DND-41 (cell line): Measurements from ENCODE around the gene SCNN1A.
A peak's percentile ranks its signal among the peaks of the same experiment; 100 is the strongest.

Experiments
- ATAC-seq: fragments of 200-7000 bp; cut with Tn5 transposase; 3 replicates; pipeline ENCODE4 v1.9.1; 2021; ENCODE audit warnings: low read depth; ENCODE audit not compliant: insufficient read depth
- DNase-seq: peaks from one replicate; pipeline ENCODE4 v3.0.0-alpha.2; 2020
- H2AFZ ChIP-seq: 2 replicates; pipeline ENCODE4 v1.6.0; 2012; ENCODE audit warnings: low read depth, low read length
- H3K27ac ChIP-seq: 2 replicates; pipeline ENCODE4 v1.5.1; 2012; ENCODE audit warnings: low read length, inconsistent platforms
- H3K27me3 ChIP-seq: fragments of 200-600 bp; sonication (generic); 2 replicates; pipeline ENCODE4 v1.6.0; 2012; ENCODE audit warnings: low read length, mild to moderate bottlenecking, inconsistent platforms; ENCODE audit not compliant: insufficient read depth, poor library complexity
- H3K36me3 ChIP-seq: 2 replicates; pipeline ENCODE4 v1.5.1; 2012; ENCODE audit warnings: low read length, inconsistent platforms; ENCODE audit not compliant: insufficient read depth
- H3K4me1 ChIP-seq: 2 replicates; pipeline ENCODE4 v1.5.1; 2012; ENCODE audit warnings: mild to moderate bottlenecking, low read length; ENCODE audit not compliant: insufficient read depth
- H3K4me2 ChIP-seq: 2 replicates; pipeline ENCODE4 v1.6.0; 2012; ENCODE audit warnings: mild to moderate bottlenecking, moderate library complexity, low read length, inconsistent platforms; ENCODE audit not compliant: insufficient read depth
- H3K4me3 ChIP-seq, 2 experiments: fragments of 200-600 bp in 1 of 2; shearing (Covaris generic) in 1 of 2; 2 replicates each; pipeline ENCODE4 v1.5.1; 2012 to 2016; ENCODE audit warnings: inconsistent platforms in 2 of 2, low read length in 2 of 2, mild to moderate bottlenecking in 2 of 2, low read depth in 1 of 2, moderate library complexity in 1 of 2
- H3K79me2 ChIP-seq: 2 replicates; pipeline ENCODE4 v1.6.0; 2012; ENCODE audit warnings: low read length, inconsistent platforms; ENCODE audit not compliant: insufficient read depth
- H3K9ac ChIP-seq: 2 replicates; pipeline ENCODE4 v1.6.0; 2012; ENCODE audit warnings: low read depth, mild to moderate bottlenecking, inconsistent platforms, low read length, moderate library complexity
- H3K9me3 ChIP-seq: 2 replicates; pipeline ENCODE4 v1.5.1; 2012; ENCODE audit warnings: low read length, moderate library complexity, mild to moderate bottlenecking, inconsistent platforms; ENCODE audit not compliant: insufficient read depth, severe bottlenecking
- H4K20me1 ChIP-seq: 2 replicates; pipeline ENCODE4 v1.6.0; 2012; ENCODE audit warnings: low read length; ENCODE audit not compliant: insufficient read depth
- CTCF ChIP-seq: IDR thresholded peaks from 2 replicates; pipeline ENCODE4 v1.5.1; 2012; ENCODE audit warnings: borderline replicate concordance, low read length, moderate library complexity, mild to moderate bottlenecking; ENCODE audit not compliant: poor library complexity, severe bottlenecking; ENCODE audit errors: extremely low read depth
- EZH2 ChIP-seq: IDR thresholded peaks from 3 replicates; pipeline ENCODE4 v1.6.1; 2012; ENCODE audit warnings: borderline replicate concordance, low read depth, mild to moderate bottlenecking, moderate library complexity, low read length, inconsistent platforms; ENCODE audit not compliant: severe bottlenecking

The SCNN1A gene

GRCh38 chr12:6361834-6362233 is 13.5 kb downstream of the SCNN1A start:
- DNase-seq (no peak), ATAC-seq (no peak)
- H4K20me1 ChIP-seq = no peaks in the 10 kb centered on the region
- no peaks in the 10 kb centered on the region for H3K9me3 ChIP-seq
- H3K36me3 ChIP-seq = no peaks in the 10 kb centered on the region
- H3K27me3 ChIP-seq = no peaks in the 10 kb centered on the region
- TF ChIP-seq CTCF (no peak), EZH2 (no peak)
- no peak overlapping the region for H2AFZ ChIP-seq
- no peak overlapping the region for H3K4me3 ChIP-seq
- H3K9ac ChIP-seq = no peak overlapping the region
- no peak overlapping the region for H3K27ac ChIP-seq
- H3K4me1 ChIP-seq = no peaks in the 10 kb centered on the region
- no peak overlapping the region for H3K4me2 ChIP-seq
- H3K79me2 ChIP-seq = no peaks in the 10 kb centered on the region

DNA sequence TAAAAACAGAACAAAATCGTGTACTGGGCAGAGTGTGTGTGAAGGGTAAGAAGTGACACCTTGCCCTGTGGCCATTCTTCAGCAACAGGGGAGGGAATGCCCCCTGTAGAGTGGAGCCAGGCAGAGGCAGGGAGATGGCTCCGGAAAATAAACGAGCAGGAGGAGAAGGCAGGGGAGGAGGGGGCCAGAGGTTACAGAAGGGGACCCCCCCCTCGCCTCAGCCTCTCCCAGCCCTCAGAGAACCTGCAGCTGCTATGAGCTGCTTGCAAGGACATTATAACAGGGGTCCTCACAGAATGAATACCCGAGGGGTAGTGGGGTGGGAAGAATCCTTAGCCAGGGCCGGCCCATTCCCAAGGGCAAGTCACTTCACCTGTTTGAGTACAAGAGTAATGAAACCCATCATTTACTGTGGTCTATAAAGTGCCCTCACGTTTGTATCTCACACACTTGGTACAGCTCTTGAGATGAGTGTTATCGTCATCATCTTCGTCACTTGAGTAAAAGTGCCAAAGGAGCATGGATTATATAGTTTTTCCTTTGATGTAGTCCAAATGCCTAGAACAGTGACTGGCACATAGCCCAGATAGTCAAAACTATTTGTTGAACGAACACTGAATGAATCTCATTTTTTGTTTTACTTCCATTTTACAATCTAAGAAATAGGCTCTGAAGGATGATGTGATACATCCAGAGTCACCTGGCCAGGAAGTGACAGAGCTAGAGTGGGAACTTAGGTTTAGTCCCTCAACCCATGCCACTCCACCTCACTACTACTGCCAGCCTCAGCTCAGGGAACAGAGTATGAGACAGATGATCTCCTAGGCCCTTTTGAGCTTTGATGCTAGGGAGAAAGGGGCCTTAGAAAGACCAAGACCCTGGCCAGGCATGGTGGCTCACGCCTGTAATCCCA is 14.5 kb downstream of the SCNN1A start:
- Histone ChIP-seq H3K4me3 (no peak overlapping the region), H3K79me2 (no peaks in the 10 kb centered on the region), H3K9ac (no peak overlapping the region), H2AFZ (no peak overlapping the region), H4K20me1 (no peaks in the 10 kb centered on the region), H3K36me3 (no peaks in the 10 kb centered on the region), H3K9me3 (no peaks in the 10 kb centered on the region), H3K4me2 (no peak overlapping the region), H3K27ac (no peak overlapping the region), H3K27me3 (no peaks in the 10 kb centered on the region), H3K4me1 (no peaks in the 10 kb centered on the region)
- DNase-seq (no peak), ATAC-seq (peak; percentile 37; the same call in 1 of the 3 replicates)
- no peak for TF ChIP-seq CTCF
- no peak for TF ChIP-seq EZH2

- no peak for DNase-seq
- Histone ChIP-seq H3K9ac (no peak overlapping the region), H3K27ac (no peak overlapping the region), H3K4me1 (no peaks in the 10 kb centered on the region), H3K4me2 (no peak overlapping the region), H3K4me3 (no peak overlapping the region), H3K79me2 (no peaks in the 10 kb centered on the region), H4K20me1 (no peaks in the 10 kb centered on the region), H2AFZ (no peak overlapping the region), H3K9me3 (no peaks in the 10 kb centered on the region), H3K36me3 (no peaks in the 10 kb centered on the region), H3K27me3 (no peaks in the 10 kb centered on the region)
- TF ChIP-seq EZH2 (no peak), CTCF (no peak)
- no peak for ATAC-seq
Measured at GRCh38 chr12:6360080-6360571, 15.2 kb downstream of the SCNN1A start.
